IPS-11a (cell line): ENCODE results near the gene DENND10.
"Not testable (repeated sequence)": the region's sequence is repeated elsewhere in the genome, so short reads cannot be mapped to it uniquely, and the experiment has no call there.

Experiments used
- H3K4me3 ChIP-seq: one replicate; pipeline ENCODE4 v1.5.1; 2013; ENCODE audit warnings: low read depth, low read length, control low read depth

Gene DENND10

GRCh38 chr10:119098576-119098975, 5.3 kb upstream of the DENND10 start:
- H3K4me3 ChIP-seq: no peak overlapping the region

GRCh38 chr10:119100434-119101238, 3.3 kb upstream of the DENND10 start:
- H3K4me3 ChIP-seq: no peak overlapping the region

- no peak overlapping the region for H3K4me3 ChIP-seq
Measured at GRCh38 chr10:119101366-119102098, 2.4 kb upstream of the DENND10 start.

GRCh38 chr10:119103241-119103902, 541 bp upstream of the DENND10 start:
- H3K4me3 ChIP-seq: no peak overlapping the region

- peak overlapping the region; percentile 67 for H3K4me3 ChIP-seq
Measured at GRCh38 chr10:119104654-119105015, 722 bp downstream of the DENND10 start.

GRCh38 chr10:119105155-119105554, 1.2 kb downstream of the DENND10 start:
- no peak overlapping the region for H3K4me3 ChIP-seq

GRCh38 chr10:119105899-119106298, 2.0 kb downstream of the DENND10 start:
- not testable (repeated sequence) for H3K4me3 ChIP-seq

GRCh38 chr10:119107106-119107505, 3.2 kb downstream of the DENND10 start:
- not testable (repeated sequence) for H3K4me3 ChIP-seq

- H3K4me3 ChIP-seq: not testable (repeated sequence)
Measured at GRCh38 chr10:119107771-119108170, 3.9 kb downstream of the DENND10 start.

- no peak overlapping the region for H3K4me3 ChIP-seq
Measured at GRCh38 chr10:119112056-119112455, 8.1 kb downstream of the DENND10 start.

GRCh38 chr10:119113751-119114732, 10.1 kb downstream of the DENND10 start:
- no peak overlapping the region for H3K4me3 ChIP-seq

GRCh38 chr10:119115926-119116325, 12.0 kb downstream of the DENND10 start:
- no peak overlapping the region for H3K4me3 ChIP-seq

- no peak overlapping the region for H3K4me3 ChIP-seq
Measured at GRCh38 chr10:119116326-119116951, 12.5 kb downstream of the DENND10 start.

- no peak overlapping the region for H3K4me3 ChIP-seq
Measured at GRCh38 chr10:119118231-119118630, 14.3 kb downstream of the DENND10 start.

- H3K4me3 ChIP-seq: no peak overlapping the region
Measured at GRCh38 chr10:119119400-119119799, 15.5 kb downstream of the DENND10 start.

- no peak overlapping the region for H3K4me3 ChIP-seq
Measured at GRCh38 chr10:119120413-119120867, 16.5 kb downstream of the DENND10 start.

GRCh38 chr10:119120875-119121274, 17.0 kb downstream of the DENND10 start:
- H3K4me3 ChIP-seq: no peak overlapping the region

- H3K4me3 ChIP-seq: no peak overlapping the region
Measured at GRCh38 chr10:119125942-119126341, 22.0 kb downstream of the DENND10 start.

- no peak overlapping the region for H3K4me3 ChIP-seq
Measured at GRCh38 chr10:119129721-119130120, 25.8 kb downstream of the DENND10 start.
